DMS53 treated with DMSO at 0.1 percent for 48 hours (cell line): ENCODE results near the gene MDM2.
A peak's percentile ranks its signal among the peaks of the same experiment; 100 is the strongest.

Experiments
- DNase-seq: peaks from one replicate; lab custom pipeline; 2025; ENCODE audit not compliant: unreplicated experiment; lab: John Stamatoyannopoulos, UW

The MDM2 gene

GRCh38 chr12:68844788-68845695, 37.1 kb downstream of the MDM2 start:
- no peak for DNase-seq

GRCh38 chr12:68846811-68847210, 38.8 kb downstream of the MDM2 start:
- DNase-seq, result no peak

- no peak for DNase-seq
These were observed 42.4 kb downstream of the MDM2 start for GRCh38 chr12:68850390-68850789.

- DNase-seq, result no peak
These were observed 43.8 kb downstream of the MDM2 start for GRCh38 chr12:68851592-68852306.

GRCh38 chr12:68853396-68854077, 45.6 kb downstream of the MDM2 start:
- no peak for DNase-seq

GRCh38 chr12:68854078-68854468, 46.1 kb downstream of the MDM2 start:
- no peak for DNase-seq

- no peak for DNase-seq
These were observed 46.6 kb downstream of the MDM2 start for GRCh38 chr12:68854554-68854953.

GRCh38 chr12:68855111-68855510, 47.1 kb downstream of the MDM2 start:
- DNase-seq, result no peak

GRCh38 chr12:68855771-68856170, 47.8 kb downstream of the MDM2 start:
- no peak for DNase-seq

GRCh38 chr12:68856510-68856909, 48.5 kb downstream of the MDM2 start:
- DNase-seq, result no peak

GRCh38 chr12:68861890-68862289, 53.9 kb downstream of the MDM2 start:
- DNase-seq, result no peak

- no peak for DNase-seq
These were observed 55.3 kb downstream of the MDM2 start for GRCh38 chr12:68863109-68863770.

GRCh38 chr12:68863886-68864454, 56.0 kb downstream of the MDM2 start:
- DNase-seq, result peak; percentile 72

GRCh38 chr12:68864604-68865003, 56.6 kb downstream of the MDM2 start:
- no peak for DNase-seq

GRCh38 chr12:68865399-68866164, 57.6 kb downstream of the MDM2 start:
- DNase-seq, result no peak

GRCh38 chr12:68866950-68867349, 59.0 kb downstream of the MDM2 start:
- DNase-seq, result no peak

GRCh38 chr12:68867606-68868005, 59.6 kb downstream of the MDM2 start:
- no peak for DNase-seq

- no peak for DNase-seq
These were observed 60.2 kb downstream of the MDM2 start for GRCh38 chr12:68868043-68868790.

- DNase-seq, result no peak
These were observed 62.0 kb downstream of the MDM2 start for GRCh38 chr12:68870011-68870410.
